Skeletal muscle satellite cell (primary cell): ENCODE data around the gene PROS1. TPM values are rescaled to one million over a fixed set of nuclear protein-coding genes. Genes with fewer than 3 reads are reported as not detected.
A peak's percentile ranks its signal among the peaks of the same experiment; 100 is the strongest.

Source experiments
- H3K27me3 ChIP-seq: 2 replicates; pipeline ENCODE4 v1.7.0; 2013; ENCODE audit warnings: low read length; ENCODE audit not compliant: control insufficient read depth, insufficient read depth
- H3K36me3 ChIP-seq: 2 replicates; pipeline ENCODE4 v1.7.0; 2013; ENCODE audit warnings: mild to moderate bottlenecking, control low read depth, low read length; ENCODE audit not compliant: insufficient read depth
- H3K4me1 ChIP-seq: 2 replicates; pipeline ENCODE4 v1.7.0; 2013; ENCODE audit warnings: low read length; ENCODE audit not compliant: control insufficient read depth, insufficient read depth
- H3K4me2 ChIP-seq: 2 replicates; pipeline ENCODE4 v1.7.0; 2013; ENCODE audit warnings: mild to moderate bottlenecking, low read length
- H3K4me3 ChIP-seq: 2 replicates; pipeline ENCODE4 v1.7.0; 2013; ENCODE audit warnings: low read length
- H3K9ac ChIP-seq: 2 replicates; pipeline ENCODE4 v1.7.0; 2013; ENCODE audit warnings: mild to moderate bottlenecking, low read depth, low read length, moderate library complexity
- H3K9me3 ChIP-seq: replicated peaks from 2 replicates; pipeline ENCODE4 v1.7.0; 2013; ENCODE audit warnings: mild to moderate bottlenecking, control low read depth, low read length
- total RNA-seq: library from RNA; depleted of rRNA; stranded (reverse); fragments of >200 nt; gene quantifications from 2 replicates; pipeline ENCODE4 v1.2.3, GENCODE V29; 2012; rRNA removed

The PROS1 gene
- total RNA-seq: 42.8 and 49.4 TPM in 2 replicates

DNA sequence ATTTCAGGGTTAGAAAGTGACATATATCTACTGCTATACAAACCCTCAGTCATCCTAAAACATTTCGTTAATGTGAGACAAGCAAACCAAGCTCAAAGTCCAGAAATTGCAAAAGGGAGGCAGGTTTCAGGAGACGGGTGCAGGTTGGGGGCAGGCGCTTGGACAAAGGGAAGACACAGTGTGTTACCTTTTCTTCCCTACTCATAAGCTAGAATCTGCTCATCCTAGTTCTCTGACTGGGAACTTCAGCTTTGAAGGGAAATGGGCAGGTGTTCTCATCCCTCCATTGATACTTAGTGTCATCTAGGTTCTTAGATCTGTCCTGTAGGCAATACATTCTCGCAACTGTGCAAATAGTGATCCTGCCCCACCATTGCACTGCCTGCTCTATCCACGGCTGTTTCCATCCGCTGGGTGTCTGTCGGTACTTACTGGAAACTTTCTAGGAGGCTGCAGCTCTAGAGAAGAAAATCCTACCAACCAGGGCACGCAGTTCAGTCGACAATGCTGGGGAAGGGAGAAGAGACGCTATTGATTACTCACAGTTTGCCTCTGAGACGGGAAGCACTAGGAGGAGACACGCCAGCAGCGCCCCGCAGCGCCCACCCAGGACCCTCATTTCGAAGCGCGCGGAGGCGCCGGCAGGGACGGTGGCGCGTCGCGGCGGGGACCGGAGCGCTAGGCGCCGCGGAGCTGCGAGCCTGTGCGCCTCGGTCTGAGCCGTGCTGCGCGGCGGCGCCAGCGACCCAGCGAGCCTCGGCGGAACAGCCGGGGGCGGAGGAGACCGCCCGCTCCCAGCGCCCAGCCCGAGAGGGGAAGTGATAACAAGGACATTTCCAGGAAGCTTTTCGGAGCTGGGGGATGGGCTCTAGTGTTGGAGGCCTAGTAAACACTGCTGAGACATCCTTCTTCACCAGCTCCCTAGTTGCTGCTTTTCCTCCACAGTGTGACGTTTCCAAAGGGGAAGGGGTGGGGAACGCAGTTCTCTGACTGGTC, at the start of gene PROS1:
Gene PROS1, minus strand, starts transcription at position 766 of the 996 bp plus-strand sequence. Its CDS starts 147 bp downstream, at position 619.
- Histone ChIP-seq H3K36me3 (no peaks in the 10 kb centered on the region), H3K9me3 (no peaks in the 10 kb centered on the region), H3K27me3 (no peaks in the 10 kb centered on the region), H3K9ac (peak within 1 kb of the TSS; percentile 81), H3K4me1 (peaks cover 17% of the 10 kb centered on the region), H3K4me2 (peak within 1 kb of the TSS; percentile 94), H3K4me3 (peak within 1 kb of the TSS; percentile 79)

DNA sequence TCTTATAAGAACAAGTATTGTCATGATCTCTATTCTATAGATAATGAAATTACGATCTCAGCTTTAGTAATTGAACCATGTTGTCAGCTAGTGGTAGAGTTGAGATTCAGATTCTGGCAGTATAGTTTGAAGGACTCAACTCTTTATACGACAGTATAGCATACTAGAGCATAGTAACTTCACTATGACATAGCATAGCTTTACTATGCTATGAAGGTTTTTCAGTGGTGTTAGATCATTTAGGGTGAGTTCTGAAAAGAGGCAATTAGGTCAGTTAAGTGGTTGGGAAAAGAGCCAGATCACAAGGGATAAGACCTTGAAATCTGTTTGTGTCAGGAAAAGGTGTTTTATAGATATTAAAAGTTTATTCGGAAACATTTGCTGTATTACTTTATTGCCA, 46.6 kb upstream of the PROS1 start:
- Histone ChIP-seq H3K36me3 (no peaks in the 10 kb centered on the region), H3K4me2 (no peak overlapping the region), H3K4me3 (no peak overlapping the region), H3K9me3 (no peaks in the 10 kb centered on the region), H3K27me3 (no peaks in the 10 kb centered on the region), H3K9ac (no peak overlapping the region), H3K4me1 (peaks cover 4% of the 10 kb centered on the region)

DNA sequence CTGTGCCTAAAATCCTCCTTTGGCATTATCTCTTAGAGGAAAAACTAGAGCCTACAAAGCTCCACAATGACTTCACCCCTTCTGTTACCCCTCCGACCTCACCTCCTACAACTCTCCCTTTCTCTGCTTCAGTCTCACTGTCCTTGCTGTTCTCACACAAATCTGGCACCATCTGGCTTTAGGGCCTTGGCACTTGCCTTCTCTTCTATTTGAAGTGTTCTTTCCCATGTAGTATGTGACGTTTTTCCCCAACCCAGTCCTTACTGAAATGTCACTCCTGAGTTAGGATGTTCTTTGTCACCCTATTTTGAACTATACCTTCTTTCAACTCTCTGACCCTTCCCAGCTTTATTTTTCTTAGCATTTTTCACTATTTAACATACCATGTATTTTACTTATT, 46.0 kb upstream of the PROS1 start:
- Histone ChIP-seq H3K9me3 (no peaks in the 10 kb centered on the region), H3K27me3 (no peaks in the 10 kb centered on the region), H3K36me3 (no peaks in the 10 kb centered on the region), H3K4me1 (peaks cover 4% of the 10 kb centered on the region), H3K4me2 (no peak overlapping the region), H3K9ac (no peak overlapping the region), H3K4me3 (no peak overlapping the region)

DNA sequence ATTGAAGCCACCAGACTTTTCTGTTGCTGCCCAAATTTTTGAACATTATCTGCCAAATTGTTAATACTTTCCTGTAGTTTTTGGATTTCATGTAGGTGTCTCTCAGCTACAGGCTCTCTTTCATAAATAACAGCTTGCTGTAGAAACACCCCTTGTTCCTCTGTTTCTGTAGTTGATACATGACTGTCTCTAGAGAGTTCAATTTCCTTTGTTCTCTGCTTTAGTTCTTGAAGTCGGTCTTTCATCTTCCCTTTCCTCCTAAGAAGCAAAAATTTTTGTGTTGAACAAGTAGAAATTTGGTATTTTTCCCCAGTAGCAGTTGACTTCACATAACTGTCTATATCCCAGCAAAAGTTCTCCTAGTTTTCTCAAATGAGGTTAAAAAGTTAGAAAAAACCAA, 41.3 kb upstream of the PROS1 start:
- Histone ChIP-seq H3K4me1 (no peaks in the 10 kb centered on the region), H3K4me2 (no peak overlapping the region), H3K36me3 (no peaks in the 10 kb centered on the region), H3K4me3 (no peak overlapping the region), H3K27me3 (no peaks in the 10 kb centered on the region), H3K9ac (no peak overlapping the region), H3K9me3 (no peaks in the 10 kb centered on the region)

DNA sequence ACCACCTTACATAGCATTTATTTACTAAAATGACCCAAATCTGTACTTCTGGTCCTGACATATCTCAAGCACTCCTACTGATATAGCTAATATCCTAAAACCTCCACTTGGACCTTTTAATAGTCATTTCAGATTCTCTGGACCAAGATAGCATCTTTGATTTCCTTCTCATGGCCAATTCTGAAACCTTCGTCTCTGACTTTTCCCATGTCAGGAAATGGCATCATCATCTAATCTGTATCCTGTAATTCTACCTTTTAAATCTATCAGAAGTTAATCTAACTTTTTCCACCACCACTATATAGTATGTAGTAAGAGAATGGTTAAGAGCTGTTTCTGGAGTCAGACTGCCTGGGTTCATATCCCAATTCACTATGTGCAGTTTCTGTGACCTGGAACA, 38.5 kb upstream of the PROS1 start:
- Histone ChIP-seq H3K9ac (no peak overlapping the region), H3K4me1 (no peaks in the 10 kb centered on the region), H3K4me3 (no peak overlapping the region), H3K4me2 (no peak overlapping the region), H3K27me3 (no peaks in the 10 kb centered on the region), H3K36me3 (no peaks in the 10 kb centered on the region), H3K9me3 (no peaks in the 10 kb centered on the region)

DNA sequence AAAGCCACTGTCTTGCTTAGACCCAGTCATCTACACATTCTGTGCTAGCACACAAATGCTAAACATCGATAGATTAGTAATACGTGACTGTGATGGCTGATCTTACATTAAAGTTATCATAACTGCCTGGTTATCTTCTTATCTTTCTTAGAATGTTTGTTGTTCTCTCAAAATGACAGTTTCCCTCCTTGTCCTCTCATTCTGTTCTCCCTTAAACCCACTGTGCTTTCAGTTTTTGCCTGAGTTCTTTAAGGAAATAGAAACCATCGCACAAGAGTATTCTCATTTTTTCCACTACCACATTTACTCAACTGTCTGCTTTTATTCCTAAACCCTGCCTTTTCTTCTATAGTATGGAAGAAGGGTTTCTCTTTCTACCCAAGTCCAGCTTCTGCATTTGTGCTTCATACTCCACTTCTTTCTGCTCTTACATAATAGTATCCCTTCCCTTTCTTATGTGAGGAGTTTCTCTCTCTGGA, 37.6 kb upstream of the PROS1 start:
- Histone ChIP-seq H3K4me1 (no peaks in the 10 kb centered on the region), H3K4me3 (no peak overlapping the region), H3K27me3 (no peaks in the 10 kb centered on the region), H3K9ac (no peak overlapping the region), H3K36me3 (no peaks in the 10 kb centered on the region), H3K9me3 (no peaks in the 10 kb centered on the region), H3K4me2 (no peak overlapping the region)

DNA sequence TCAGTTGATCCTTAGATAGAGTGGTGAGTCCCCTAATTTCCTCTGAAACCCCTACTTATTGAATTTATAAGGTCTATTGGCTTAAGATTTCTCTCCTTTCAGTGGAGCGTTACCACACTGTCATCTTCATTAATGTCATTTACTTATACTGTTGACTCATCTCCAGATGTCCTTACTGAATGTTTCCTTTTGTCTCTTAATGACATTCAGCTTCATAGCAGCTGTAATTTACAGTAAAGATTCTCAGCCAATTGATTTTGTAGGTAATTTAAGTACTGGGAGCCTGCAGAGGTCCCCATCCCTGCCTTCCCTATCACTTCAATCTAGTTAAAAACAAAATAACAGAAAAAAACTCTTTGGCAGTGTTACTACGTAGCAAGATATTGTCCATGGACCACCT, 35.9 kb upstream of the PROS1 start:
- Histone ChIP-seq H3K27me3 (no peaks in the 10 kb centered on the region), H3K36me3 (no peaks in the 10 kb centered on the region), H3K4me3 (no peak overlapping the region), H3K4me1 (no peaks in the 10 kb centered on the region), H3K9me3 (no peaks in the 10 kb centered on the region), H3K9ac (no peak overlapping the region), H3K4me2 (no peak overlapping the region)

DNA sequence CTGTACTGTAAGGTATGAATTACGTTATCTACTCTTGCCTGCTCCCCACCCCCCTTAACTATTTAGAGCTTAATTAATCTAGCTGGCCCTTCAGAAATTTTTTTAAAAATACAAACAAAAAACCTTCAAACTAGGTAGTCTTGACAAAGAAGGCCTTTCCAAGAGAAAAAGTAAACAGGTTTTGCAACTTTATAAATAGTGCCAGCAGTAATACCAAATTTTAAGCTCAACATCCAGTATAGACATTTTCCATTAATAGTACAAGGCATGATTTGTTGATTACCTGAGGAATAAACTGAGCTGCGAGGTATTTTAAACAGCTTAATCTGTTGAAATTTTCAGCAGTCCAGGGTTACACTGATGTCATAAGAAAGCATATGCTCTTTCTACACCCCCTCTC, 34.6 kb upstream of the PROS1 start:
- no peaks in the 10 kb centered on the region for H3K9me3 ChIP-seq

DNA sequence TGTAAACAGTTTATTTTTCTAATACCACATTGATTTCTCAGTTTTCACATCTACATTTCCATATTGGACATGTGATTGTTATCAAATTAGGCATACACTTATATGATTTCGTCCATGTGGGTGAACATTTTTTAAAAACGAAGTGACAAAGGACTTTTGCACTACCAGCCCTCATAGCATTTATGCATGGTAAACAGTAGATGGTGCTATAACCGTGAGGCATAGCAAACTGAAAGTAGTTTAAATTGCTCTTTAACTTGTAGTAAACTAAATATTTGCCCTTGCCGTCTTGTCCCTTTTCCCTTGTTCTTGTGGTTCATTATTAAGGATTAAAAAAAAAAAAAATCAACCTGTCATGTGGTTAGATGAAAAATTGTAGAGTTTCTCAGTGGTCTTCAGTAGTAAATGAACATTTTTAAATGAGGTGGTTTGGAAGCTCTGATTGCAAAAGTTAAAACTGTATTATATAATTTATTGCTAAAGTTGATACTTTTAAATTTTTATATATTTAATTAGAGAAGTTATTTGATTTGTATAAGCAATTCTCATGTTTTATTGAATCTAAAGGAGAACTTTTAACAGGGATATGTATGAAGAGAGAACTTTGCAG, 30.7 kb upstream of the PROS1 start:
- H3K27me3 ChIP-seq: no peaks in the 10 kb centered on the region
- no peaks in the 10 kb centered on the region for H3K9me3 ChIP-seq
- peak overlapping the region; percentile 79 for H3K4me2 ChIP-seq
- H3K9ac ChIP-seq: peak overlapping the region; percentile 75
- H3K4me1 ChIP-seq: no peaks in the 10 kb centered on the region
- peak overlapping the region; percentile 61 for H3K4me3 ChIP-seq
- H3K36me3 ChIP-seq: no peaks in the 10 kb centered on the region

More for the DNA sequence above, 34.6 kb upstream of the PROS1 start:
- Histone ChIP-seq H3K36me3 (no peaks in the 10 kb centered on the region), H3K4me1 (no peaks in the 10 kb centered on the region), H3K4me3 (no peak overlapping the region), H3K4me2 (no peak overlapping the region), H3K9ac (no peak overlapping the region), H3K27me3 (no peaks in the 10 kb centered on the region)

DNA sequence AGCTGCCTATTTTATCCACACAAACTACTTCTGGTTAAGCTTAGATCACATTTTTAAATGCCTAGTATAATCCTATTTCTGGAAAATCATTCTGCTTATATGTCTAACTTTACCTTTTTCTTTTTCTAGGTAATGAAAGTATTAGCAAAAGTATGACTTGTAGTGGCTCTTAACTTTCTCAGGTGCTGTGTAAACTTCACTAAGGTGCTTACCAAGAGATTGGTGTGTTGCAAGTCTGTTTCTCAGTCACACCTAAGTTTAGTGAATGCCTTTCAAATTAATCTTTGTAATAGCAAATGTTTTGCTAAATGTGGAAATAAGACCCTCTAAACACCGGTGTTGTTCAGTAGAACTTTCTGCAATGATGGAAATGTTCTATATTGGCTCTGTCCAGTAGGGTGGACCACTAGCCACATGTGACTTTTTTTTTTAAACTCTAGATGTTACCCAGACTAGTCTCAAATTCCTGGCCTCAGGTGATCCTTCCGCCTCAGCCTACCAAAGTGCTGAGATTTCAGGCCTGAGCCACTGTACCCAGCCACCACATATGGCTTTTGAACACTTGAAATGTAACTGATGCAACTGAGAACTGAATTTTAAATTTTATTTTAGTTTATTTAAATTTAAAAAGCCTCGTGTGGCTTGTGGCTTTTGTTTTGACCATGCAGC, 28.3 kb upstream of the PROS1 start:
- no peak overlapping the region for H3K4me3 ChIP-seq

DNA sequence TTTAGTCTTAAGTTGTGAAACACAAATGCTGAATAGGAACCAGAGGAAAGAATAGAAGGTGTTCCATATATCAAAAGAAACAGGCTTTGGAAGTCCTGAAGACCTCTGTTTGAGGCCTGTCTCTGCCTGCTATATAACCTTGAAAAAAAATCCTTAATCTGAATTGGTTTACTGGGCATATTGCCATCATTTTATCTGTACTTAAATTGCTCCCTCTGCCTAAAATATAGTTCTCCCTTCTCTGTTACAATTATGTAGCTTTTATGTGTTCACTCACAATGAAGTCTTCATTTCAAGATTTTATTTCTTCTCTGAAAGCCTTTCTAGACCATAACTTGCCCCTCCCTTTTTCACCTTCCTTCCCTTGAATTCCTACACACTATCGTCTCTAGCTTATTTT, 27.5 kb upstream of the PROS1 start:
- Histone ChIP-seq H3K4me1 (no peaks in the 10 kb centered on the region), H3K27me3 (no peaks in the 10 kb centered on the region), H3K9ac (no peak overlapping the region), H3K4me3 (no peak overlapping the region), H3K4me2 (no peak overlapping the region), H3K9me3 (no peaks in the 10 kb centered on the region), H3K36me3 (no peaks in the 10 kb centered on the region)

More for the DNA sequence above, 28.3 kb upstream of the PROS1 start:
- Histone ChIP-seq H3K27me3 (no peaks in the 10 kb centered on the region), H3K9me3 (no peaks in the 10 kb centered on the region), H3K36me3 (no peaks in the 10 kb centered on the region), H3K9ac (no peak overlapping the region), H3K4me2 (no peak overlapping the region), H3K4me1 (no peaks in the 10 kb centered on the region)
